ENCODE measurements around the gene MOAP1. TPM values are rescaled to one million over a fixed set of nuclear protein-coding genes. Genes with fewer than 3 reads are reported as not detected.
"Not testable (repeated sequence)": the region's sequence is repeated elsewhere in the genome, so short reads cannot be mapped to it uniquely, and the experiment has no call there.

Gene MOAP1
- total RNA-seq, 3 donors from 2014 or later = 16.9 to 42.6 (median 17.1) TPM

DNA sequence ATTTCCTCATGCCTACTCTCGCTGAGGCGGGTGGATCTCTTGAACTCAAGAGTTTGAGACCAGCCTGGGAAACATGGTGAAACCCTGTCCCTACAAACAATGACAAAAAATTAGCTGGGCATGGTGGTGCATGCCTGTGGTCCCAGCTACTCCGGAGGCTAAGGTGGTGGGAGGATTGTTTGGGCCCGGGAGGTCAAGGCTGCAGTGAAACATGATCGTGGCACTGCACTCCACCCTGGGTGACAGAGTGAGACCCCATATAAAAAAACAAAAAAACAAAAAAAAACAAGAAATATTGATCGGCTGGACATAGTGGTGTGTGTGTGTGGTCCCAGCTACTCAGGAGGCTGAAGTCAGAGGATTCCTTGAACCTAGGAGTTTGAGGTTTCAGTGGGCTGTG lies 9.2 kb downstream of the MOAP1 start:
- TF ChIP-seq CTCF (IDR thresholded peaks at IDR 0.05) = no peak
- intact Hi-C loops (cut with DNase I, micrococcal nuclease) = no loop called here
- Histone ChIP-seq H3K36me3 (ENCODE audit: low read depth) (no peaks in the 10 kb centered on the region), H3K9me3 (no peaks in the 10 kb centered on the region), H3K4me1 (ENCODE audit: low read depth) (peaks cover 5% of the 10 kb centered on the region), H3K4me3 (no peak overlapping the region)
- DNase-seq (no peak), ATAC-seq (no peak)

GRCh38 chr14:93174731-93175130 lies 10.0 kb downstream of the MOAP1 start:
- intact Hi-C loops (cut with DNase I, micrococcal nuclease); H3K9me3 ChIP-seq; ATAC-seq; H3K4me3 ChIP-seq; H3K36me3 ChIP-seq (ENCODE audit: low read depth); DNase-seq; H3K4me1 ChIP-seq (ENCODE audit: low read depth): not testable (repeated sequence)

- ATAC-seq = peak; percentile 66
- no peak overlapping the region for H3K4me3 ChIP-seq
- peaks cover 5% of the 10 kb centered on the region for H3K4me1 ChIP-seq (ENCODE audit: low read depth)
- H3K36me3 ChIP-seq (ENCODE audit: low read depth) = no peaks in the 10 kb centered on the region
- DNase-seq = no peak
- no peak for TF ChIP-seq CTCF (IDR thresholded peaks at IDR 0.05)
- no peaks in the 10 kb centered on the region for H3K9me3 ChIP-seq
- intact Hi-C loops (cut with DNase I, micrococcal nuclease) = no loop called here
These were observed 10.7 kb downstream of the MOAP1 start for GRCh38 chr14:93173943-93174395.

- ATAC-seq = no peak
- intact Hi-C loops (cut with DNase I, micrococcal nuclease) = no loop called here
These were observed 13.3 kb downstream of the MOAP1 start for GRCh38 chr14:93171376-93171775.

GRCh38 chr14:93170141-93170540 lies 14.6 kb downstream of the MOAP1 start:
- ATAC-seq; H3K4me3 ChIP-seq; intact Hi-C loops (cut with DNase I, micrococcal nuclease); H3K4me1 ChIP-seq (ENCODE audit: low read depth); H3K36me3 ChIP-seq (ENCODE audit: low read depth); DNase-seq; H3K9me3 ChIP-seq: not testable (repeated sequence)

More at GRCh38 chr14:93171376-93171775, 13.3 kb downstream of the MOAP1 start:
- no peak for TF ChIP-seq CTCF (IDR thresholded peaks at IDR 0.05)
- Histone ChIP-seq H3K36me3 (ENCODE audit: low read depth) (no peaks in the 10 kb centered on the region), H3K4me1 (ENCODE audit: low read depth) (peaks cover 5% of the 10 kb centered on the region), H3K9me3 (no peaks in the 10 kb centered on the region), H3K4me3 (no peak overlapping the region)
- no peak for DNase-seq

DNA sequence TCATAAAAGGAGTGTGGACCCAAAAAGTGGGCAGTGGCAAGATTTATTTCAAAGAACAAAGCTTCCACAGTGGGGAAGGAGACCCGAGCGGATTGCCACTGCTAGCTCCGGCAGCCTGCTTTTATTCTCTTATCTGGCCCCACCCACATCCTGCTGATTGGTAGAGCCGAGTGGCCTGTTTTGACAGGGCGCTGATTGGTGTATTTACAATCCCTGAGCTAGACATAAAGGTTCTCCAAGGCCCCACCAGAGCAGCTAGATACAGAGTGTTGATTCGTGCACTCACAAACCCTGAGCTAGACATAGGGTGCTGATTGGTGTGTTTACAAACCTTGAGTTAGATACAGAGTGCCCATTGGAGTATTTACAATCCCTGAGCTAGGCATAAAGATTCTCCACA lies 15.1 kb downstream of the MOAP1 start:
- DNase-seq; H3K4me1 ChIP-seq (ENCODE audit: low read depth); intact Hi-C loops (cut with DNase I, micrococcal nuclease); H3K9me3 ChIP-seq; H3K4me3 ChIP-seq; H3K36me3 ChIP-seq (ENCODE audit: low read depth); ATAC-seq: not testable (repeated sequence)

DNA sequence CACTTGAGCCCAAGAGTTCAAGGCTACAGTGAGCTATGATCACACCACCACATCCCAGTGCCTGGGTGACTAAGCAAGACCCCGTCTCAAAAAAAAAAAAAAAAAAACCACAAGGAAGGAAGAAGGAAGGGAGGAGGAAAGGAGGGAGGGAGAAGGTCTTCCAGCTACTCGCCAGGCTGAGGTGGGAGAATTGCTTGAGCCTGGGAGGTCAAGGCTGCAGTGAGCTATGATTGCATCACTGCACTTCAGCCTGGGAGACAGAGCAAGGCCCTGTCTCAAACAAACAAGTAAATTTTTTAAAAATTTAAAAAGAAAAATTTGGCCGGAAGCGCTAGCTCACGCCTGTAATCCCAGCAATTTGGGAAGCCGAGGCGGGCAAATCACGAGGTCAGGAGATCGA lies 16.1 kb downstream of the MOAP1 start:
- intact Hi-C loops (cut with DNase I, micrococcal nuclease); H3K4me1 ChIP-seq (ENCODE audit: low read depth); H3K4me3 ChIP-seq; H3K9me3 ChIP-seq; DNase-seq; H3K36me3 ChIP-seq (ENCODE audit: low read depth); ATAC-seq: not testable (repeated sequence)

DNA sequence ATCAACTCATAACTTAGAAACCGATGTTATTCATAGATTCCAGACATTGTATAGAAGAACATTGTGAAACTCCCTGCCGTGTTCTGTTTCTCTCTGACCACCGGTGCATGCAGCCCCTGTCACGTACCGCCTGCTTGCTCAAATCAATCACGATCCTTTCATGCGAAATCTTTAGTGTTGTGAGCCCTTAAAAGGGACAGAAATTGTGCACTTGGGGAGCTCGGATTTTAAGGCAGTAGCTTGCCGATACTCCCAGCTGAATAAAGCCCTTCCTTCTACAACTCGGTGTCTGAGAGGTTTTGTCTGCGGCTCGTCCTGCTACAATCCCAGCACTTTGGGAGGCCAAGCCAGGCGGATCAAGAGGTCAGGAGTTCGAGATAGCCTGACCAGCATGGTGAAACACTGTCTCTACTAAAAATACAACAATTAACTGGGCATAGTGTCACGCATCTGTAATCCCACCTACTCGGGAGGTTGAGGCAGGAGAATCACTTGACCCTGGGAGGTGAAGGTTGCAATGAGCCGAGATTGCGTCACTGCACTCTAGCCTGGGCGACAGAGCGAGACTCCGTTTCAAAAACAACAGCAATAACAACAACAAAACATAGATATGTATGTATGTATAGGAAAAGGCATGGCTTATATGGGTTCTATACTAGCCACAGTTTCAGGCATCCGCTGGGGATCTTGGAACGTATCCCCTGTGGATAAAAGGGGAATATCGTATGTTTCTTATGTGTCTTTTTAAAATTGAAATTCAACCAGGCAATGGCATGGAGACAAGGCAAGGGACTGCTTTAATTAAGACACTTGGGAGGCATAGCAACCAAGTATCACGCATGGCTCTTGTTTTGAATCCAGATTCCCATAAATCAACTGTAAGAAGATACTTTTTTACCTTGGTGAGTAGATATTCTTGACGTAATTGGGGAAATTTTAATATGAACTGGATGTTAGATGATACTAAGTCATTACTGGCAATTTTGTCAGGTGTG lies 19.1 kb downstream of the MOAP1 start:
- H3K4me1 ChIP-seq (ENCODE audit: low read depth); DNase-seq; intact Hi-C loops (cut with DNase I, micrococcal nuclease); H3K36me3 ChIP-seq (ENCODE audit: low read depth); H3K9me3 ChIP-seq; H3K4me3 ChIP-seq; ATAC-seq: not testable (repeated sequence)

All from mucosa of descending colon (tissue), 3 donors.